Prostate gland (tissue), 2 donors: ENCODE results near the gene KRT14. TPM values are rescaled to one million over a fixed set of nuclear protein-coding genes. Genes with fewer than 3 reads are reported as not detected.
"Not testable (repeated sequence)": the region's sequence is repeated elsewhere in the genome, so short reads cannot be mapped to it uniquely, and the experiment has no call there.

Experiments used
- DNase-seq: peaks from one replicate; pipeline ENCODE4 v3.0.0-alpha.2; 2019; ENCODE audit warnings: low spot score
- H3K27ac ChIP-seq, 2 donors: fragments of 200-600 bp; sonication (generic); 2 replicates each; pipeline ENCODE4 v1.5.1; 2017 to 2019
- H3K27me3 ChIP-seq: fragments of 200-600 bp; sonication (generic); replicated peaks from 2 replicates; pipeline ENCODE4 v1.5.1; 2019; ENCODE audit not compliant: insufficient read depth
- H3K36me3 ChIP-seq, 2 donors: fragments of 200-600 bp; sonication (generic); 1 replicate in 1 of 2; 2 replicates in 1 of 2; pipeline versions ENCODE4 v1.5.1 to v1.8.1; 2017 to 2019
- H3K4me1 ChIP-seq: fragments of 200-600 bp; sonication (generic); replicated peaks from 2 replicates; pipeline ENCODE4 v1.5.1; 2019
- H3K4me3 ChIP-seq, 2 donors: fragments of 200-600 bp; sonication (generic); 2 replicates each; pipeline ENCODE4 v1.5.1; 2017 to 2019
- H3K9me3 ChIP-seq: fragments of 200-600 bp; sonication (generic); 2 replicates; pipeline ENCODE4 v1.5.1; 2017
- CTCF ChIP-seq, 4 experiments: fragments of 200-600 bp in 2 of 4; fragments of 450-650 bp in 2 of 4; sonication (generic) in 2 of 4; IDR thresholded peaks; 1 replicate in 3 of 4; 2 replicates in 1 of 4; pipeline ENCODE4 v1.5.1; 2016 to 2019; ENCODE audit warnings: antibody characterized with exemption in 4 of 4, mild to moderate bottlenecking in 2 of 4, moderate library complexity in 2 of 4
- POLR2A ChIP-seq: fragments of 450-650 bp; IDR thresholded peaks from one replicate; pipeline ENCODE4 v1.6.1; 2016; ENCODE audit warnings: antibody characterized with exemption, mild to moderate bottlenecking
- POLR2AphosphoS5 ChIP-seq: sonication (generic); formaldehyde crosslinking; IDR thresholded peaks from one replicate; pipeline ENCODE4 v1.6.1; 2017; ENCODE audit warnings: antibody characterized with exemption
- WGBS: methylation state at CpG from one replicate; pipeline ENCODE4 v1.1.5; 2018; 5-methylcytosine and 5-hydroxymethylcytosine counted together
- intact Hi-C: fragments of 100-400 bp; cut with DNase I; formaldehyde crosslinking; loops from one replicate; pipeline ENCODE4 v1.14.2; 2022
- total RNA-seq, 2 donors: library from RNA; depleted of rRNA; stranded (reverse); fragments of >200 nt; gene quantifications; one replicate each; pipeline ENCODE4 v1.1.0, GENCODE V29; 2016

Gene KRT14
- total RNA-seq, 2 donors from 2014 or later: 28.1 to 298 TPM

- Histone ChIP-seq H3K36me3 (no peaks in the 10 kb centered on the region), H3K4me3 (no peak overlapping the region), H3K27ac (no peak overlapping the region), H3K4me1 (no peaks in the 10 kb centered on the region), H3K9me3 (no peaks in the 10 kb centered on the region), H3K27me3 (no peaks in the 10 kb centered on the region)
- WGBS: 75% methylated on average over 21 of the region's 21 CpGs
- intact Hi-C loops: no loop called here
- TF ChIP-seq POLR2AphosphoS5 (peak; percentile 59), CTCF (IDR thresholded peaks at IDR 0.05) (no peak)
- DNase-seq: no peak
These were observed 34.1 kb upstream of the KRT14 start for GRCh38 chr17:41620583-41621434.

GRCh38 chr17:41619927-41620582, 33.4 kb upstream of the KRT14 start:
- H3K4me1 ChIP-seq, intact Hi-C loops, H3K4me3 ChIP-seq, DNase-seq, H3K27ac ChIP-seq, H3K27me3 ChIP-seq, H3K9me3 ChIP-seq, H3K36me3 ChIP-seq: not testable (repeated sequence)
- WGBS: 86% methylated on average over 6 of the region's 6 CpGs
- peak; percentile 3 for TF ChIP-seq POLR2AphosphoS5

- no peak for TF ChIP-seq POLR2A
- no peak for TF ChIP-seq CTCF (IDR thresholded peaks at IDR 0.05)
- TF ChIP-seq POLR2AphosphoS5: peak; percentile 36
- H3K9me3 ChIP-seq: no peaks in the 10 kb centered on the region
- H3K27me3 ChIP-seq: no peaks in the 10 kb centered on the region
- WGBS: 85% methylated on average over 19 of the region's 20 CpGs
- intact Hi-C loops: no loop called here
- H3K27ac ChIP-seq: peak overlapping the region in 1 of 2 donors; percentile 23
- DNase-seq: no peak
- H3K4me3 ChIP-seq: no peak overlapping the region
- H3K4me1 ChIP-seq: no peaks in the 10 kb centered on the region
- H3K36me3 ChIP-seq: no peaks in the 10 kb centered on the region
These were observed 32.6 kb upstream of the KRT14 start for GRCh38 chr17:41619036-41619926.

- no peak for DNase-seq
- TF ChIP-seq POLR2AphosphoS5: no peak
- TF ChIP-seq CTCF (IDR thresholded peaks at IDR 0.05): no peak
- no peak for TF ChIP-seq POLR2A
- 56% methylated on average over 13 of the region's 13 CpGs for WGBS
- Histone ChIP-seq H3K4me3 (no peak overlapping the region), H3K27me3 (no peaks in the 10 kb centered on the region), H3K4me1 (no peaks in the 10 kb centered on the region), H3K27ac (peak overlapping the region in 1 of 2 donors; percentile 23), H3K36me3 (no peaks in the 10 kb centered on the region), H3K9me3 (no peaks in the 10 kb centered on the region)
- intact Hi-C loops: no loop called here
These were observed 31.8 kb upstream of the KRT14 start for GRCh38 chr17:41618341-41619035.
